GM12864 (cell line): ENCODE measurements around the gene FAM83E.

Experiments
- DNase-seq: peaks from one replicate; pipeline ENCODE4 v3.0.0-alpha.2; 2011; ENCODE audit warnings: low read depth
- H3K4me3 ChIP-seq: 2 replicates; pipeline ENCODE4 v1.5.1; 2011; ENCODE audit warnings: mild to moderate bottlenecking, low read depth, low read length, control low read depth
- TF ChIP-seq, protein P1 (sequence below): IDR thresholded peaks from 2 replicates; pipeline ENCODE4 v1.5.1; 2011; ENCODE audit warnings: low read depth, mild to moderate bottlenecking, moderate library complexity, low read length, control low read depth, inconsistent platforms; ENCODE audit errors: missing control alignments

FAM83E gene

DNA sequence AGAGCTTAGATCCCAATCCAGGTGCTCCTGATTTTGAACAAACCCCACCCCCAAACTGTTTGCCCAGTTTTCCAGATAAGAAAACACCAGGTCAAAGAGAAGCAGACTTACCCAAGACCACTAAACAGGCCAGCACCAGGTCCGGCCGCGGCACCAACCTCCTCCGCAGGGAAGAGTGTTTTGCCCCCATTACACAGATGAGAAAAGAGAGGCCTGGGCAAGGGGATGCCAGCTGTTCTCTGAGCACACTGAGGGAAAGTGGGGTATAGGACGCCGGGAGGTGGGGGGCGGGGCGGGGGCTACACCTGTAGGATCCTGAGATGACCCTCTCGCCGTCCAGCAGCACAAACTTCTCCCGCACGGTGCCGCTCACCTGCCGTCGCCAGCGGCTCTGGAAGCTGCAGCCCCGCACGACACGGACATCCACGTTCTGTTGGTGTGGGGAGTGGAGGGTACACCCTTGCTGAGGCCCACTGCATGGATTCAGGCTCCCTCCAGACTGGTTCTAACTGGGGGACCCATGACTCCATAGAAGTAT, 5.2 kb downstream of the FAM83E start:
- H3K4me3 ChIP-seq: no peak overlapping the region
- DNase-seq: no peak
- TF ChIP-seq, protein P1, sequence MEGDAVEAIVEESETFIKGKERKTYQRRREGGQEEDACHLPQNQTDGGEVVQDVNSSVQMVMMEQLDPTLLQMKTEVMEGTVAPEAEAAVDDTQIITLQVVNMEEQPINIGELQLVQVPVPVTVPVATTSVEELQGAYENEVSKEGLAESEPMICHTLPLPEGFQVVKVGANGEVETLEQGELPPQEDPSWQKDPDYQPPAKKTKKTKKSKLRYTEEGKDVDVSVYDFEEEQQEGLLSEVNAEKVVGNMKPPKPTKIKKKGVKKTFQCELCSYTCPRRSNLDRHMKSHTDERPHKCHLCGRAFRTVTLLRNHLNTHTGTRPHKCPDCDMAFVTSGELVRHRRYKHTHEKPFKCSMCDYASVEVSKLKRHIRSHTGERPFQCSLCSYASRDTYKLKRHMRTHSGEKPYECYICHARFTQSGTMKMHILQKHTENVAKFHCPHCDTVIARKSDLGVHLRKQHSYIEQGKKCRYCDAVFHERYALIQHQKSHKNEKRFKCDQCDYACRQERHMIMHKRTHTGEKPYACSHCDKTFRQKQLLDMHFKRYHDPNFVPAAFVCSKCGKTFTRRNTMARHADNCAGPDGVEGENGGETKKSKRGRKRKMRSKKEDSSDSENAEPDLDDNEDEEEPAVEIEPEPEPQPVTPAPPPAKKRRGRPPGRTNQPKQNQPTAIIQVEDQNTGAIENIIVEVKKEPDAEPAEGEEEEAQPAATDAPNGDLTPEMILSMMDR: no peak

- peak; percentile 36 for DNase-seq
- H3K4me3 ChIP-seq: no peak overlapping the region
- TF ChIP-seq, protein P1: peak; percentile 85
Measured at GRCh38 chr19:48608798-48609263, 6.0 kb downstream of the FAM83E start.

DNA sequence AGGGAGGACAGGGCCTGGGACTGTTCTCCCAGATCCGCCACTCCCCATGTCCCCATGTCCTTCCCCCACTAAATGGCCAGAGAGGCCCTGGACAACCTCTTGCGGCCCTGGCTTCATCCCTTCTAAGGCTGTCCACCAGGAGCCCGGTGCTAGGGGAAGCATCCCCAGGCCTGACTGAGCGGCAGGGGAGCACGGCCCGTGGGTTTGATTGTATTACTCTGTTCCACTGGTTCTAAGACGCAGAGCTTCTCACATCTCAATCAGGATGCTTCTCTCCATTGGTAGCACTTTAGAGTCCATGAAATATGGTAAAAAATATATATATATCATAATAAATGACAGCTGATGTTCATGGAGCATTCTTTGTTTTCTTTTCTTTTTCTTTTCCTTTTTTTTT, 7.5 kb downstream of the FAM83E start:
- TF ChIP-seq, protein P1: no peak
- H3K4me3 ChIP-seq: no peak overlapping the region
- DNase-seq: no peak

DNA sequence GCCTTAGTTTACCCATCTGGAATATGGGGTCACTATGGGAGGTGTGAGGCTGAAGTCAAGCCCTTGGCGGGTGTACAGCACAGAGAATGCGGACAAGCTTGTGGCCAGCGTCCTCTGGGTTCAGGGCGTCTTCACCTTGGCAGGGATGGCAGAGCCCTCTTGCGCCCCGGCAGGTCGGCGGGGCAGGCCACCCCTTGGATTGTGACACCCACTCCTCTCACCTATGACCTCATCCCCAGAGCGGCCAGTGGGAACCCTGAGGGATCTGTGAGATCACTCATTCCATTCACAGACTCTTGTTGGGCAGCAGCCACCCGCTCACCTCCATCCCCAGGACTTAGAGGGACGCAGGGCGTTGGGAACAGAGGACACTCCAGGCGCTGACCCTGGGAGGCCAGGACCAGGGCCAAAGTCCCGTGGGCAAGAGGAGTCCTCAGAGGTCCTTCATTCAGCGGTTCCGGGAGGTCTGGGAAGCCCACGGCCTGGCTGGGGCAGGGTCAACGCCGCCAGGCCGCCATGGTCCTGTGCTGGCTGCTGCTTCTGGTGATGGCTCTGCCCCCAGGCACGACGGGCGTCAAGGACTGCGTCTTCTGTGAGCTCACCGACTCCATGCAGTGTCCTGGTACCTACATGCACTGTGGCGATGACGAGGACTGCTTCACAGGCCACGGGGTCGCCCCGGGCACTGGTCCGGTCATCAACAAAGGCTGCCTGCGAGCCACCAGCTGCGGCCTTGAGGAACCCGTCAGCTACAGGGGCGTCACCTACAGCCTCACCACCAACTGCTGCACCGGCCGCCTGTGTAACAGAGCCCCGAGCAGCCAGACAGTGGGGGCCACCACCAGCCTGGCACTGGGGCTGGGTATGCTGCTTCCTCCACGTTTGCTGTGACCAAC, 8.2 kb downstream of the FAM83E start, which contains the start of gene SPACA4:
TSS of gene SPACA4 (plus strand) at position 280 of the 896 bp plus-strand sequence. CDS start at position 517, 237 bp downstream.
- TF ChIP-seq, protein P1: no peak
- H3K4me3 ChIP-seq: no peak within 1 kb of the TSS
- no peak for DNase-seq

- DNase-seq: no peak
- no peak overlapping the region for H3K4me3 ChIP-seq
- TF ChIP-seq, protein P1: no peak
Measured at GRCh38 chr19:48603850-48604249, 11.0 kb downstream of the FAM83E start.

DNA sequence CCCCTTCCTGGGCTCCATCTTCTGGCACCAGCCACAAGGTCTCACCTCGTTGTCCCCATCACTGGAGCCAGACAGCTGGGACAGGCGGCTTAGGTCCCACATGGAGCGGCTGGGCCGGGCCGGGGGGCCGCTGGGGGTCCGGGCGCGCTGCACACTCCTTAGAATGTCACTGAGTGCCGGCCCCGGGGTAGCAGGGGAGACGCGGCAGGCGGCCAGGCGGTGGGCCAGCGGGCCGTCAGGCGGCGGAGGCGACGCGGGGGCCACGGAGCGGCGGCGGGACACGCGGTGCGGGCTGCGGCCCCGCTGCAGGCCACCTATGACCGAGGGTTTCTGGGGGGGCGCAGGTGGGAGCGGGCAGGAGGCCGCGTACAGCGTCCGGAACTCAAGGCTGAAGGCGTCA, 11.4 kb downstream of the FAM83E start:
- H3K4me3 ChIP-seq: no peak overlapping the region
- DNase-seq: no peak
- TF ChIP-seq, protein P1: no peak

GRCh38 chr19:48603001-48603400, 11.9 kb downstream of the FAM83E start:
- no peak for DNase-seq
- no peak overlapping the region for H3K4me3 ChIP-seq
- TF ChIP-seq, protein P1: no peak
